Heart right ventricle (tissue), 16 donors: ENCODE data around the gene LYPD6B. TPM values are rescaled to one million over a fixed set of nuclear protein-coding genes. Genes with fewer than 3 reads are reported as not detected.

Experiments
- ATAC-seq, 8 donors: fragments of 200-7000 bp; cut with Tn5 transposase; one replicate each; pipeline ENCODE4 v1.9.1; 2020; ENCODE audit warnings: mild to moderate bottlenecking in 8 of 8, moderate library complexity in 8 of 8, moderate number of reproducible peaks in 1 of 8
- DNase-seq, 2 donors: peaks; one replicate each; pipeline ENCODE4 v3.0.0-alpha.2; 2020
- H3K27ac ChIP-seq, 10 donors: fragments of 200-600 bp; sonication (generic) in 2 of 10; one replicate each; pipeline versions ENCODE4 v1.5.0 to v1.8.0; 2020 to 2022; ENCODE audit warnings: mild to moderate bottlenecking in 3 of 10
- H3K27me3 ChIP-seq, 7 donors: fragments of 200-600 bp; one replicate each; pipeline ENCODE4 v1.8.0; 2021 to 2022; ENCODE audit warnings: mild to moderate bottlenecking in 2 of 7
- H3K36me3 ChIP-seq, 9 donors: fragments of 200-600 bp; sonication (generic) in 1 of 9; one replicate each; pipeline versions ENCODE4 v1.5.0 to v1.8.0; 2020 to 2022; ENCODE audit warnings: mild to moderate bottlenecking in 2 of 9
- H3K4me1 ChIP-seq, 9 donors: fragments of 200-600 bp; sonication (generic) in 1 of 9; one replicate each; pipeline versions ENCODE4 v1.5.0 to v1.8.0; 2020 to 2022; ENCODE audit warnings: mild to moderate bottlenecking in 4 of 9
- H3K4me3 ChIP-seq, 10 donors: fragments of 200-600 bp; sonication (generic) in 2 of 10; one replicate each; pipeline versions ENCODE4 v1.5.0 to v1.8.0; 2020 to 2022; ENCODE audit warnings: mild to moderate bottlenecking in 7 of 10, moderate library complexity in 2 of 10
- H3K9me3 ChIP-seq, 11 donors: fragments of 200-600 bp in 10 of 11; sonication (generic) in 2 of 11; one replicate each; pipeline versions ENCODE4 v1.5.0 to v1.8.0; 2013 to 2022; ENCODE audit warnings: mild to moderate bottlenecking in 2 of 11, control low read depth in 1 of 11, moderate library complexity in 1 of 11
- WGBS, 2 donors: extraction: QIAGEN DNeasy Blood & Tissue Kit; methylation state at CpG; one replicate each; pipeline ENCODE4 v1.1.7; 2013; ENCODE audit warnings: inconsistent platforms in 1 of 2; 5-methylcytosine and 5-hydroxymethylcytosine counted together
- intact Hi-C, 10 donors: fragments of 100-400 bp; cut with DNase I; formaldehyde crosslinking; loops; one replicate each; pipeline versions ENCODE4 v1.11.1 to v1.14.2; 2022
- polyA plus RNA-seq, 2 donors: library from polyadenylated mRNA; stranded (reverse); fragments of 200-250 nt; gene quantifications; one replicate each; pipeline ENCODE4 v1.2.3, GENCODE V29; 2013
- total RNA-seq, 10 donors: library from RNA; stranded (reverse); fragmentation: NEBNext Ultra II Directional in 3 of 10; extraction: Animal tissue kit (Norgen Biotek cat#: 25700) in 3 of 10; gene quantifications; one replicate each; pipeline versions ENCODE4 v1.2.1 to v1.2.4, GENCODE V29; 2021 to 2023
- TF ChIP-seq, protein P1 (sequence below), 9 donors: fragments of 200-600 bp; sonication (generic) in 2 of 9; IDR thresholded peaks; one replicate each; pipeline versions ENCODE4 v1.5.0 to v1.8.0; 2021 to 2022; ENCODE audit warnings: antibody characterized with exemption in 9 of 9, mild to moderate bottlenecking in 5 of 9, moderate library complexity in 1 of 9
- donor health status: Arrhythmogenic right ventricular cardiomyopathy.
- donor health status: ischemic (EF 13 %, LVEDD 7.1; RV severe dilation, severe dysfunction).
- donor health status: healthy with polysubstance abuse.
- donor health status: DM: no; HTN: yes; CAD: no.
- donor health status: DM: no; HTN: no; CAD: no.
- donor health status: ischemic (EF 25% LVEDD 6.9; RV normal size, moderate dysfunction).
- donor health status: ischemic (EF 25% LVEDD 5.7; RV mildly dilated, moderate dysfunction).
- donor health status: healthy.
- donor health status: DM: yes; HTN: yes; CAD: no.
- donor health status: Ischemic cardiomyopathy.
- donor health status: ischemic (EF 35%, LVEDD 5.7; RV mildly dilated, moderate dysfunction).
- donor health status: nonischemic (EF 11% LVEDD 7.7; RV severe dilation, severe dysfunction).
- donor health status: DM: yes; HTN: yes; CAD: no.
- donor health status: PGD.
- donor health status: ischemic (EF 29% LVEDD 5.4; RV normal size, mild dysfunction).
- donor health status: nonischemic (EF 23%, LVEDD 6.1; RV moderate dilation, normal function).

Gene LYPD6B
- total and polyA plus RNA-seq, 12 donors: 0.21 TPM; not detected in 11

DNA sequence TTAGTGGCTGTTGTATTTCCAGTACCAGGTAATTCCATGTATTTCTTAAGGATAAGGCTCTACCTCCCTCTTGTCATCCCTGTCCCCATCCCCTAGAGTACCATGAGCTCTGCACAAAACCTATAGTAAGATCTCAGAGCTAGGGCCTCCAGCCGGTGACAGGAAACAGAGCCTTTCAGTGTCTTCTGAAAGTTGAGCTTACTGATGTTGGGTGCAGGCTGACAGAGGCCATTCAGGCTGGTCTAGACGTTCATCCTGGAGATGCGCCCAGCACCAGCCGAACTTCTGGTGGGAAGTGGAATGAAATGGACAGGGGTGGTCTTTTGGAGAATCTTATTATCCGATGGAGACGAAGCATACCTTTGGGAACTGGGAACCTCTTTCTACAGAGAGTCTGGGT is 16.7 kb upstream of the LYPD6B start:
- DNase-seq (no peak), ATAC-seq (no peak)
- H3K27me3 ChIP-seq: peaks cover 0 to 3% (median 0%) of the 10 kb centered on the region in 7 donors
- intact Hi-C loops: no loop called here
- H3K36me3 ChIP-seq: no peaks in the 10 kb centered on the region
- TF ChIP-seq, protein P1, sequence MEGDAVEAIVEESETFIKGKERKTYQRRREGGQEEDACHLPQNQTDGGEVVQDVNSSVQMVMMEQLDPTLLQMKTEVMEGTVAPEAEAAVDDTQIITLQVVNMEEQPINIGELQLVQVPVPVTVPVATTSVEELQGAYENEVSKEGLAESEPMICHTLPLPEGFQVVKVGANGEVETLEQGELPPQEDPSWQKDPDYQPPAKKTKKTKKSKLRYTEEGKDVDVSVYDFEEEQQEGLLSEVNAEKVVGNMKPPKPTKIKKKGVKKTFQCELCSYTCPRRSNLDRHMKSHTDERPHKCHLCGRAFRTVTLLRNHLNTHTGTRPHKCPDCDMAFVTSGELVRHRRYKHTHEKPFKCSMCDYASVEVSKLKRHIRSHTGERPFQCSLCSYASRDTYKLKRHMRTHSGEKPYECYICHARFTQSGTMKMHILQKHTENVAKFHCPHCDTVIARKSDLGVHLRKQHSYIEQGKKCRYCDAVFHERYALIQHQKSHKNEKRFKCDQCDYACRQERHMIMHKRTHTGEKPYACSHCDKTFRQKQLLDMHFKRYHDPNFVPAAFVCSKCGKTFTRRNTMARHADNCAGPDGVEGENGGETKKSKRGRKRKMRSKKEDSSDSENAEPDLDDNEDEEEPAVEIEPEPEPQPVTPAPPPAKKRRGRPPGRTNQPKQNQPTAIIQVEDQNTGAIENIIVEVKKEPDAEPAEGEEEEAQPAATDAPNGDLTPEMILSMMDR (IDR thresholded peaks at IDR 0.05): no peak
- H3K4me1 ChIP-seq: peaks cover 0 to 7% (median 0%) of the 10 kb centered on the region in 9 donors
- H3K4me3 ChIP-seq: no peak overlapping the region
- no peak overlapping the region for H3K27ac ChIP-seq
- WGBS, 2 donors: 78 to 86% methylated on average over 6 of the region's 6 CpGs
- no peaks in the 10 kb centered on the region for H3K9me3 ChIP-seq

DNA sequence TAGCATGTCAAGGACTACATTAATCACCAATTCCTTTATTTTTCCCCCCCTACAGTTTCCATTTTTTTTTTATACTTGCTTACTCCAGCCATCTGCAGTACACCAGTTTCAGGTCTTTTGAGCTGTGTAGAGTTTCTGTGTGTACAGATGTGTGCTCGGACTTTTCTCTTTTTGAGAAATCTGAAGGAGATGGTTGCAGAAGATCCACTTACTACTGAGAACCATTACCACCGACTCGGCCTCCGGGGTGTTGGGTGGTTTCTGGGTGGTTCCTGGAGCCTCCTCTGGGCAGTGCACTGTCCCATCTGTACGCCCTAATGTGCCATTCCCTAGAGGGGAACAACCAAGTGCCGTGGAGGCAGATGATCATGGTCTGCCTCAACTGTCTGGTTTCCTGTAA is 15.4 kb upstream of the LYPD6B start:
- 88 to 89% methylated on average over 6 of the region's 6 CpGs for WGBS, 2 donors
- H3K9me3 ChIP-seq: no peaks in the 10 kb centered on the region
- H3K36me3 ChIP-seq: no peaks in the 10 kb centered on the region
- no peak overlapping the region for H3K4me3 ChIP-seq
- H3K4me1 ChIP-seq: peaks cover 0 to 7% (median 0%) of the 10 kb centered on the region in 9 donors
- TF ChIP-seq, protein P1 (IDR thresholded peaks at IDR 0.05): no peak
- H3K27ac ChIP-seq: no peak overlapping the region
- intact Hi-C loops: no loop called here
- H3K27me3 ChIP-seq: peaks cover 0 to 14% (median 7%) of the 10 kb centered on the region in 7 donors
- ATAC-seq: no peak
- DNase-seq: no peak

DNA sequence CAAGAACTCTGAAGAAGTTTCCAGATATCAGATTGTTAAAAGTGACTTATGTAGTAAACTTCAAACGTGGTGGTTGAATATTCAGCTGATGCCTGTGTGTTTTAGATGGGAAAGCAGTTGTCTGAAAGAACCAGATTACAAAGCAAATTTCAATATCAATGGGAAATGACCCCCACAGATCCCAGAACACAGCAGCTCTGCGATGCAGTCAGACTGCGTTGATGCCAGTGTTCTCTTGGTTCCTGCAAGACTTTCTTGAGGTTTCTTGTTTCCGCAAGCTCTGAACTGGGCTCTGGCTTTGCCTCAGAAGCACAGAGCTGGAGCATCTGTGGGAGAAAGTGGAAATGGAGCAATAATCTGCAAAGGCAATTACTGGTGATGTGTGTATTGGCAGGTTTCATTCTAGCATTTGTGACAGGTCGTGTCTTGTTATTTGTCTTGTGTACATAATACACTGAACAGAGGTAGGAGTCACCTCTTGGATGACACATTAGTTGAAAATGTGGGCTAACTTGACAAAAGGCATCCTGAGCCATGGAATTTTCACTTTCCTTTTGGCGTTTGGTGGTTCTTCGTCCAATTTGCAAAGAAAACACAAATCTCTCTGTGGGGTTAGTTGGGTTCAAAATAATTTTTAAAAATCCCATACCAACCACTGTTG is 10.8 kb upstream of the LYPD6B start:
- Histone ChIP-seq H3K9me3 (no peaks in the 10 kb centered on the region), H3K27ac (no peak overlapping the region), H3K4me3 (no peak overlapping the region), H3K36me3 (no peaks in the 10 kb centered on the region), H3K4me1 (no peaks in the 10 kb centered on the region), H3K27me3 (peaks cover 0 to 46% (median 19%) of the 10 kb centered on the region in 7 donors)
- 76 to 78% methylated on average over 7 of the region's 7 CpGs for WGBS, 2 donors
- TF ChIP-seq, protein P1 (IDR thresholded peaks at IDR 0.05): no peak
- no peak for ATAC-seq
- DNase-seq: no peak
- intact Hi-C loops: no loop called here

DNA sequence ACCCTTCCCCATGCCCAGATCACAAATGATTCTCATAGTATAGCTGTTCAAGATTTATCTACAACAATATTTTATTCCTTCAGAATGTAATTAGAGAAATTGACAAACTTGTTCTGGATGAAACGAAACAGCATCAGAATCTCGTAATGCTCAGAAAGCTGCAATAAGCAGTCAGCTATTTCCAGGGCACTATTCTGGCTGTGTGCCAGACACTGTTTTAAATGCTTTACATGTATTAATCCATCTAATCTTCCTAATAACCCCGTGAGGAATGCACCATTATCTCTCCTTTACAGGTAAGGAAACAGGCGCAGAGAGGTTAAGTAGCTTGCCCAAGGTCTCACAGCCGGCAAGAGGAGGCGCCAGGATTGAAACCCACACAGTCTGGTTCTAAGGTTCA is 10.1 kb upstream of the LYPD6B start:
- WGBS, 2 donors: 78 to 81% methylated on average over 6 of the region's 6 CpGs

More for the DNA sequence above, 10.1 kb upstream of the LYPD6B start:
- intact Hi-C loops: no loop called here
- no peaks in the 10 kb centered on the region for H3K9me3 ChIP-seq
- no peaks in the 10 kb centered on the region for H3K36me3 ChIP-seq
- no peak for ATAC-seq
- no peak for DNase-seq
- TF ChIP-seq, protein P1 (IDR thresholded peaks at IDR 0.05): no peak
- peaks cover 0 to 46% (median 19%) of the 10 kb centered on the region in 7 donors for H3K27me3 ChIP-seq
- no peak overlapping the region for H3K4me3 ChIP-seq
- H3K4me1 ChIP-seq: no peaks in the 10 kb centered on the region
- no peak overlapping the region for H3K27ac ChIP-seq
